Keratinocyte (primary cell): ENCODE data around the gene SCN11A. TPM values are rescaled to one million over a fixed set of nuclear protein-coding genes. Genes with fewer than 3 reads are reported as not detected.

Source experiments
- DNase-seq: peaks from one replicate; pipeline ENCODE4 v3.0.0-alpha.2; 2011; ENCODE audit warnings: low read depth, missing footprints, low spot score
- FAIRE-seq: peaks from 2 replicates; lab custom pipeline; 2011; peaks lifted over from hg19 to GRCh38; lab: Jason Lieb, UNC
- H2AFZ ChIP-seq: 2 replicates; pipeline ENCODE4 v1.6.0; 2012; ENCODE audit warnings: low read length, control low read depth, inconsistent platforms; ENCODE audit not compliant: control insufficient read depth
- H3K27ac ChIP-seq: 2 replicates; pipeline ENCODE4 v1.5.1; 2011; ENCODE audit warnings: low read length; ENCODE audit not compliant: control insufficient read depth, insufficient read depth
- H3K27me3 ChIP-seq: 3 replicates; pipeline ENCODE4 v1.6.0; 2011; ENCODE audit warnings: low read length; ENCODE audit not compliant: control insufficient read depth, insufficient read depth; ENCODE audit errors: extremely low read depth
- H3K36me3 ChIP-seq, 2 experiments: 2 replicates in 1 of 2; 3 replicates in 1 of 2; pipeline ENCODE4 v1.5.1; 2011; ENCODE audit warnings: low read length in 2 of 2, mild to moderate bottlenecking in 1 of 2; ENCODE audit not compliant: control insufficient read depth in 2 of 2, insufficient read depth in 2 of 2; ENCODE audit errors: extremely low read depth in 1 of 2
- H3K4me1 ChIP-seq: 3 replicates; pipeline ENCODE4 v1.5.1; 2011; ENCODE audit warnings: low read length; ENCODE audit not compliant: control insufficient read depth, insufficient read depth; ENCODE audit errors: extremely low read depth
- H3K4me2 ChIP-seq: 3 replicates; pipeline ENCODE4 v1.6.0; 2011; ENCODE audit warnings: low read depth, low read length; ENCODE audit not compliant: control insufficient read depth, insufficient read depth; ENCODE audit errors: extremely low read depth
- H3K4me3 ChIP-seq, 3 experiments: fragments of 200-600 bp in 1 of 3; sonication (generic) in 1 of 3; 2 replicates in 2 of 3; 3 replicates in 1 of 3; pipeline ENCODE4 v1.5.1; 2011 to 2016; ENCODE audit warnings: low read length in 3 of 3, mild to moderate bottlenecking in 3 of 3, control low read depth in 2 of 3, inconsistent platforms in 1 of 3, low read depth in 1 of 3, mixed read lengths in 1 of 3, mixed run types in 1 of 3, moderate library complexity in 1 of 3; ENCODE audit not compliant: control insufficient read depth in 2 of 3, insufficient read depth in 2 of 3; ENCODE audit errors: extremely low read depth in 1 of 3
- H3K79me2 ChIP-seq: 2 replicates; pipeline ENCODE4 v1.6.0; 2012; ENCODE audit warnings: low read length; ENCODE audit not compliant: control insufficient read depth, insufficient read depth
- H3K9ac ChIP-seq: 3 replicates; pipeline ENCODE4 v1.6.0; 2011; ENCODE audit warnings: low read length; ENCODE audit not compliant: control insufficient read depth, insufficient read depth; ENCODE audit errors: extremely low read depth
- H3K9me1 ChIP-seq: 3 replicates; pipeline ENCODE4 v1.6.0; 2011; ENCODE audit warnings: low read length; ENCODE audit not compliant: control insufficient read depth, insufficient read depth; ENCODE audit errors: extremely low read depth
- H3K9me3 ChIP-seq: 2 replicates; pipeline ENCODE4 v1.5.1; 2012; ENCODE audit warnings: low read depth, low read length; ENCODE audit not compliant: control insufficient read depth
- H4K20me1 ChIP-seq: 3 replicates; pipeline ENCODE4 v1.6.0; 2011; ENCODE audit warnings: low read length; ENCODE audit not compliant: control insufficient read depth, insufficient read depth; ENCODE audit errors: extremely low read depth
- CTCF ChIP-seq, 3 experiments: IDR thresholded peaks in 1 of 3; conservative IDR thresholded peaks in 1 of 3; optimal IDR thresholded peaks in 1 of 3; 2 replicates in 2 of 3; 3 replicates in 1 of 3; pipeline versions ENCODE3 to v1.5.1; 2011; ENCODE audit warnings: low read length in 3 of 3, mild to moderate bottlenecking in 3 of 3, moderate library complexity in 2 of 3, control low read depth in 1 of 3, inconsistent platforms in 1 of 3; ENCODE audit not compliant: insufficient read depth in 2 of 3; ENCODE audit errors: extremely low read depth in 1 of 3
- EZH2 ChIP-seq: IDR thresholded peaks from one replicate; pipeline ENCODE4 v1.6.1; 2012; ENCODE audit warnings: inconsistent platforms, mild to moderate bottlenecking, low read length, moderate library complexity
- dilution Hi-C: fragments of 300-500 bp; cut with MboI; formaldehyde crosslinking; loops from one replicate; pipeline ENCODE4 v1.7.0; 2020; ENCODE audit warnings: low sequenced_read_pairs; ENCODE audit not compliant: extremely low pct_ligation_motif_present
- polyA plus RNA-seq, 5 experiments: library from polyadenylated mRNA; depleted of rRNA in 3 of 5; stranded (reverse) in 3 of 5; stranded (forward) in 1 of 5; unstranded in 1 of 5; fragments of >200 nt; gene quantifications; 1 replicate in 1 of 5; 2 replicates in 3 of 5; 3 replicates in 1 of 5; pipeline versions ENCODE4 v1.2.1 to v1.2.3, GENCODE V29; 2011 to 2012; ENCODE audit warnings: missing spikeins in 2 of 5, low read depth in 1 of 5, low replicate concordance in 1 of 5

Gene SCN11A
- polyA plus RNA-seq, 1 donor (not counting 4 experiments of a cell fraction or from before 2014, with no cell fraction given) = 0.01 TPM

DNA sequence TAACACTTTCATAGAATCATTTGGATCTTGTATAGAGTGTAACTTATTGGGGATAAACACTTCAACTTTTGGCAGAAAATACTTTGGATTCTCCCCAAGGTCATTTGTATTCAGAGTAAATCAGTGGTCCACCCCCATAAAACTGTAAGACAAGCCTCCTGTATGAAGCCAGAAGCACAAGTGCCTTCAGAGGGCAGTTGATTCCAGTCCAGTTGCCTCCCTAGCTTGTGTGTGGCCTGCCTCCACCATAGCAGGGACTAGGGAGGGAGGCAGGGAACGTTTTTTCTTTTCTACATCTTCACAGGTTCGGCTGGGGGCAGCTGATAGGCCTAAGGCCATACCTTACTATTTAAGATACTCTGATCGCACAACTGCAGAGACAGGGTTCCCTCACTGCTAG lies 44.0 kb upstream of the SCN11A start:
- Histone ChIP-seq H3K9me1 (no peaks in the 10 kb centered on the region), H3K27ac (no peak overlapping the region), H3K79me2 (no peaks in the 10 kb centered on the region), H3K4me3 (no peak overlapping the region), H3K9me3 (no peaks in the 10 kb centered on the region), H3K36me3 (peaks cover 31 to 38% of the 10 kb centered on the region in 2 experiments), H3K27me3 (no peaks in the 10 kb centered on the region), H3K4me2 (no peak overlapping the region), H3K4me1 (no peaks in the 10 kb centered on the region), H2AFZ (no peak overlapping the region), H3K9ac (no peak overlapping the region), H4K20me1 (peaks cover 2% of the 10 kb centered on the region)
- dilution Hi-C loops = no loop called here
- DNase-seq (no peak), FAIRE-seq (no peak)
- TF ChIP-seq CTCF (optimal IDR thresholded peaks at IDR 0.05 in 1 of 3, IDR thresholded peaks at IDR 0.05 in 1 of 3, conservative IDR thresholded peaks at IDR 0.05 in 1 of 3; ENCODE audit: extremely low read depth in 1 of 3, insufficient read depth in 2 of 3, low read length in 3 of 3) (no peak), EZH2 (no peak)

DNA sequence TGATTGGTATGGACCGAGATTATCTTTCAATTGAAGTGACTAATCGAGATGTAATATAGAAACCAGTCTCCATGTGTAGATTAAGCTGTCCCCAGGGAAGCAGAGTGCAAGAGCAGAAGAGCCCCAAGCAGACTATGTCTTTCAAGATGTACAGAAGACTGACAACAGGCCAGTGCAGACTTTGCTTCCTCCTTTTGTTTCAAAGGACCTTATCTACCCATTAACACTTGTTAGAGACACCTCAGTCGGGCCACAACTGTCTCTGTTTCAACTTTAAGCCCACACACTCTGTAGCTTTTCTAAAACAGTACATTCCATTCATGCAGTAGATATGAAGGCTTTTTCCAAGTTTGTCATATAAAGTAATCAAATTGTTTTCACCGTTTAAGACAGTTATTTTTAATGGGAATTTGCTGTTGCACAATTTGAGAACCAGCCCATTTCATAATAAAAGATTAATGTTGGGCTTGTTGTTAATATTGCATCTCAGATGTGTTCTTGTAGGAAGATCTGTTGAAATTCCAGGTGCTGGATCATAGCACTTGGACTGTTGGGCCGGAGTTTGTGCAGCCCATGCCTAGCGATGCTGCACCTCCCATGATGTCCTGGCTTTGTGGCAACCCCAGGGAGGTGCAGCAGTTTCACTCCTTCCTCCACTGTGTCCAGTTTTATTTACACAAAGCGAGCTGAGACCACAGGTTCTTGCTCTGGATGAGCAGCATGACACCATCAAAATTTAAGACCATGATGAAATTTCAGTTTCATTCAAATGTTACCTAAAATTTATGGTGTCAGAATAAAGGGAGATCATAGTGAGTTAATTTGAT lies 43.3 kb upstream of the SCN11A start:
- Histone ChIP-seq H3K9ac (no peak overlapping the region), H3K9me3 (no peaks in the 10 kb centered on the region), H3K27me3 (no peaks in the 10 kb centered on the region), H3K79me2 (no peaks in the 10 kb centered on the region), H4K20me1 (no peaks in the 10 kb centered on the region), H3K36me3 (peaks cover 31 to 34% of the 10 kb centered on the region in 2 experiments), H3K4me2 (no peak overlapping the region), H3K4me1 (no peaks in the 10 kb centered on the region), H2AFZ (no peak overlapping the region), H3K27ac (no peak overlapping the region), H3K4me3 (no peak overlapping the region), H3K9me1 (no peaks in the 10 kb centered on the region)
- DNase-seq (no peak), FAIRE-seq (no peak)
- no peak for TF ChIP-seq CTCF (optimal IDR thresholded peaks at IDR 0.05 in 1 of 3, IDR thresholded peaks at IDR 0.05 in 1 of 3, conservative IDR thresholded peaks at IDR 0.05 in 1 of 3; ENCODE audit: extremely low read depth in 1 of 3, insufficient read depth in 2 of 3, low read length in 3 of 3)
- dilution Hi-C loops = no loop called here
